ENCODE measurements around the gene TADA3. TPM values are rescaled to one million over a fixed set of nuclear protein-coding genes. Genes with fewer than 3 reads are reported as not detected.

Gene TADA3
- total and polyA plus RNA-seq, 4 donors = 32.5 to 88.3 (median 71.7) TPM

GRCh38 chr3:9750556-9751411 lies 41.5 kb downstream of the TADA3 start:
- Histone ChIP-seq H3K9me3 (ENCODE audit: control insufficient read depth, insufficient read depth, low read length) (no peaks in the 10 kb centered on the region), H3K4me3 (ENCODE audit: low read depth, low read length) (peak overlapping the region; percentile 91), H3K36me3 (ENCODE audit: control insufficient read depth, insufficient read depth, low read length) (peaks cover 63% of the 10 kb centered on the region), H3K4me1 (ENCODE audit: control insufficient read depth, insufficient read depth, low read length) (peaks cover 32% of the 10 kb centered on the region), H3K27me3 (ENCODE audit: control insufficient read depth, insufficient read depth, low read length) (no peaks in the 10 kb centered on the region), H3K27ac (ENCODE audit: low read depth, low read length) (peak overlapping the region; percentile 97)
- WGBS (ENCODE audit: insufficient coverage) = 45% methylated on average over 16 of the region's 17 CpGs
- DNase-seq (ENCODE audit: low read depth in 4 of 6, low spot score in 6 of 6) = no peak

GRCh38 chr3:9749645-9750555 lies 42.4 kb downstream of the TADA3 start, which contains the start of gene OGG1:
Gene OGG1, plus strand, starts transcription at chr3:9749952. Its CDS starts 335 bp downstream, at chr3:9750287.
- H3K9me3 ChIP-seq (ENCODE audit: control insufficient read depth, insufficient read depth, low read length) = no peaks in the 10 kb centered on the region
- no peaks in the 10 kb centered on the region for H3K27me3 ChIP-seq (ENCODE audit: control insufficient read depth, insufficient read depth, low read length)
- H3K36me3 ChIP-seq (ENCODE audit: control insufficient read depth, insufficient read depth, low read length) = peaks cover 66% of the 10 kb centered on the region
- peak within 1 kb of the TSS; percentile 91 for H3K4me3 ChIP-seq (ENCODE audit: low read depth, low read length)
- peaks cover 32% of the 10 kb centered on the region for H3K4me1 ChIP-seq (ENCODE audit: control insufficient read depth, insufficient read depth, low read length)
- DNase-seq (ENCODE audit: low read depth in 4 of 6, low spot score in 6 of 6) = peak; percentile 91 to 99 (median 96)
- H3K27ac ChIP-seq (ENCODE audit: low read depth, low read length) = peak within 1 kb of the TSS; percentile 97
- WGBS (ENCODE audit: insufficient coverage) = under 1% methylated on average over 59 of the region's 60 CpGs

- Histone ChIP-seq H3K4me3 (ENCODE audit: low read depth, low read length) (peak overlapping the region; percentile 91), H3K9me3 (ENCODE audit: control insufficient read depth, insufficient read depth, low read length) (no peaks in the 10 kb centered on the region), H3K27ac (ENCODE audit: low read depth, low read length) (peak overlapping the region; percentile 97), H3K27me3 (ENCODE audit: control insufficient read depth, insufficient read depth, low read length) (no peaks in the 10 kb centered on the region), H3K36me3 (ENCODE audit: control insufficient read depth, insufficient read depth, low read length) (peaks cover 66% of the 10 kb centered on the region), H3K4me1 (ENCODE audit: control insufficient read depth, insufficient read depth, low read length) (peaks cover 28% of the 10 kb centered on the region)
- 0% methylated on average over 19 of the region's 19 CpGs for WGBS (ENCODE audit: insufficient coverage)
- no peak for DNase-seq (ENCODE audit: low read depth in 4 of 6, low spot score in 6 of 6)
Observed at GRCh38 chr3:9749296-9749644, 43.0 kb downstream of the TADA3 start.

- Histone ChIP-seq H3K4me1 (ENCODE audit: control insufficient read depth, insufficient read depth, low read length) (peaks cover 28% of the 10 kb centered on the region), H3K4me3 (ENCODE audit: low read depth, low read length) (no peak overlapping the region), H3K27ac (ENCODE audit: low read depth, low read length) (no peak overlapping the region), H3K27me3 (ENCODE audit: control insufficient read depth, insufficient read depth, low read length) (no peaks in the 10 kb centered on the region), H3K9me3 (ENCODE audit: control insufficient read depth, insufficient read depth, low read length) (no peaks in the 10 kb centered on the region), H3K36me3 (ENCODE audit: control insufficient read depth, insufficient read depth, low read length) (peaks cover 71% of the 10 kb centered on the region)
- no peak for DNase-seq (ENCODE audit: low read depth in 4 of 6, low spot score in 6 of 6)
- 88% methylated on average over 1 of the region's 2 CpGs for WGBS (ENCODE audit: insufficient coverage)
Observed at GRCh38 chr3:9748031-9748430, 44.2 kb downstream of the TADA3 start.

GRCh38 chr3:9747267-9747666 lies 45.0 kb downstream of the TADA3 start:
- Histone ChIP-seq H3K4me1 (ENCODE audit: control insufficient read depth, insufficient read depth, low read length) (peaks cover 28% of the 10 kb centered on the region), H3K9me3 (ENCODE audit: control insufficient read depth, insufficient read depth, low read length) (no peaks in the 10 kb centered on the region), H3K4me3 (ENCODE audit: low read depth, low read length) (no peak overlapping the region), H3K27ac (ENCODE audit: low read depth, low read length) (no peak overlapping the region), H3K27me3 (ENCODE audit: control insufficient read depth, insufficient read depth, low read length) (no peaks in the 10 kb centered on the region), H3K36me3 (ENCODE audit: control insufficient read depth, insufficient read depth, low read length) (peaks cover 71% of the 10 kb centered on the region)
- DNase-seq (ENCODE audit: low read depth in 4 of 6, low spot score in 6 of 6) = no peak
- 92% methylated on average over 5 of the region's 8 CpGs for WGBS (ENCODE audit: insufficient coverage)

GRCh38 chr3:9746330-9746729 lies 45.9 kb downstream of the TADA3 start:
- no peaks in the 10 kb centered on the region for H3K27me3 ChIP-seq (ENCODE audit: control insufficient read depth, insufficient read depth, low read length)
- no peak overlapping the region for H3K4me3 ChIP-seq (ENCODE audit: low read depth, low read length)
- peaks cover 23% of the 10 kb centered on the region for H3K4me1 ChIP-seq (ENCODE audit: control insufficient read depth, insufficient read depth, low read length)
- H3K27ac ChIP-seq (ENCODE audit: low read depth, low read length) = no peak overlapping the region
- H3K36me3 ChIP-seq (ENCODE audit: control insufficient read depth, insufficient read depth, low read length) = peaks cover 72% of the 10 kb centered on the region
- 97% methylated on average over 5 of the region's 5 CpGs for WGBS (ENCODE audit: insufficient coverage)
- H3K9me3 ChIP-seq (ENCODE audit: control insufficient read depth, insufficient read depth, low read length) = no peaks in the 10 kb centered on the region
- no peak for DNase-seq (ENCODE audit: low read depth in 4 of 6, low spot score in 6 of 6)

- WGBS (ENCODE audit: insufficient coverage) = 94% methylated on average over 7 of the region's 12 CpGs
- H3K27me3 ChIP-seq (ENCODE audit: control insufficient read depth, insufficient read depth, low read length) = no peaks in the 10 kb centered on the region
- no peak for DNase-seq (ENCODE audit: low read depth in 4 of 6, low spot score in 6 of 6)
- peaks cover 17% of the 10 kb centered on the region for H3K4me1 ChIP-seq (ENCODE audit: control insufficient read depth, insufficient read depth, low read length)
- H3K36me3 ChIP-seq (ENCODE audit: control insufficient read depth, insufficient read depth, low read length) = peaks cover 80% of the 10 kb centered on the region
- H3K9me3 ChIP-seq (ENCODE audit: control insufficient read depth, insufficient read depth, low read length) = no peaks in the 10 kb centered on the region
- H3K27ac ChIP-seq (ENCODE audit: low read depth, low read length) = no peak overlapping the region
- no peak overlapping the region for H3K4me3 ChIP-seq (ENCODE audit: low read depth, low read length)
Observed at GRCh38 chr3:9745521-9745920, 46.8 kb downstream of the TADA3 start.

GRCh38 chr3:9744162-9744561 lies 48.1 kb downstream of the TADA3 start:
- H3K9me3 ChIP-seq (ENCODE audit: control insufficient read depth, insufficient read depth, low read length) = no peaks in the 10 kb centered on the region
- H3K4me1 ChIP-seq (ENCODE audit: control insufficient read depth, insufficient read depth, low read length) = peaks cover 8% of the 10 kb centered on the region
- peaks cover 90% of the 10 kb centered on the region for H3K36me3 ChIP-seq (ENCODE audit: control insufficient read depth, insufficient read depth, low read length)
- H3K27ac ChIP-seq (ENCODE audit: low read depth, low read length) = no peak overlapping the region
- no peak overlapping the region for H3K4me3 ChIP-seq (ENCODE audit: low read depth, low read length)
- no peaks in the 10 kb centered on the region for H3K27me3 ChIP-seq (ENCODE audit: control insufficient read depth, insufficient read depth, low read length)
- WGBS (ENCODE audit: insufficient coverage) = over 99% methylated on average over 11 of the region's 13 CpGs
- no peak for DNase-seq (ENCODE audit: low read depth in 4 of 6, low spot score in 6 of 6)

- Histone ChIP-seq H3K4me3 (ENCODE audit: low read depth, low read length) (no peak overlapping the region), H3K4me1 (ENCODE audit: control insufficient read depth, insufficient read depth, low read length) (peaks cover 2% of the 10 kb centered on the region), H3K27me3 (ENCODE audit: control insufficient read depth, insufficient read depth, low read length) (no peaks in the 10 kb centered on the region), H3K36me3 (ENCODE audit: control insufficient read depth, insufficient read depth, low read length) (peaks cover 89% of the 10 kb centered on the region), H3K9me3 (ENCODE audit: control insufficient read depth, insufficient read depth, low read length) (no peaks in the 10 kb centered on the region), H3K27ac (ENCODE audit: low read depth, low read length) (no peak overlapping the region)
- DNase-seq (ENCODE audit: low read depth in 4 of 6, low spot score in 6 of 6) = no peak
- WGBS (ENCODE audit: insufficient coverage) = 98% methylated on average over 18 of the region's 18 CpGs
Observed at GRCh38 chr3:9743548-9743947, 48.7 kb downstream of the TADA3 start.

All from spinal cord (tissue), 10 donors.